ENCODE measurements around the gene TPP1. TPM values are rescaled to one million over a fixed set of nuclear protein-coding genes. Genes with fewer than 3 reads are reported as not detected.

Gene TPP1
- total and polyA plus RNA-seq, 9 of the 15 experiments (the other 6 are each of a cell fraction or from before 2014, with no cell fraction given) = 7.5 to 75.8 (median 15.7) TPM

- H3K9ac ChIP-seq (ENCODE audit: insufficient read depth in 1 of 2, low read depth in 2 of 2, low read length in 2 of 2) = peak overlapping the region in 1 of 2 experiments; percentile 3; a peak in 1 of 4 replicates
- no peaks in the 10 kb centered on the region for H4K20me1 ChIP-seq (replicated peaks; ENCODE audit: control insufficient read depth, insufficient read depth, low read length)
- peaks cover 14% of the 10 kb centered on the region for H3K9me1 ChIP-seq (ENCODE audit: control insufficient read depth, insufficient read depth, low read length)
- H3K9me3 ChIP-seq (replicated peaks; ENCODE audit: control insufficient read depth, insufficient read depth, low read depth, low read length) = no peaks in the 10 kb centered on the region
- no peak overlapping the region for H3K4me3 ChIP-seq
- 77% methylated on average over 5 of the region's 5 CpGs for WGBS (ENCODE audit: insufficient coverage, low coverage, missing lambda C conversion rate)
- POLR2A ChIA-PET = interaction anchor here (0.5 to 2.6 kb wide), 5 partner anchors 11 to 72 kb away, joined by 3 to 19 read pairs (median 3); partner anchors contain the start of gene TAF10
- no TSS peak for BruUV-seq (replicated peaks)
- CTCF ChIA-PET (ENCODE audit: low intra/inter-chr PET ratio) = no interaction called here
- no peak for ATAC-seq
- H3K27me3 ChIP-seq (ENCODE audit: control insufficient read depth in 2 of 2, insufficient read depth in 2 of 2, low read length in 2 of 2) = no peaks in the 10 kb centered on the region
- TF ChIP-seq ZNF77 (CRISPR knock-in tag; IDR thresholded peaks at IDR 0.05) = no peak
- TF ChIP-seq ZNF184 (CRISPR knock-in tag; IDR thresholded peaks at IDR 0.05) = no peak
- no peak for TF ChIP-seq CUX1 (CRISPR knock-in tag; IDR thresholded peaks at IDR 0.05)
- no peak for TF ChIP-seq NFIX (CRISPR knock-in tag; IDR thresholded peaks at IDR 0.05; ENCODE audit: low read depth)
- TF ChIP-seq, protein P1, sequence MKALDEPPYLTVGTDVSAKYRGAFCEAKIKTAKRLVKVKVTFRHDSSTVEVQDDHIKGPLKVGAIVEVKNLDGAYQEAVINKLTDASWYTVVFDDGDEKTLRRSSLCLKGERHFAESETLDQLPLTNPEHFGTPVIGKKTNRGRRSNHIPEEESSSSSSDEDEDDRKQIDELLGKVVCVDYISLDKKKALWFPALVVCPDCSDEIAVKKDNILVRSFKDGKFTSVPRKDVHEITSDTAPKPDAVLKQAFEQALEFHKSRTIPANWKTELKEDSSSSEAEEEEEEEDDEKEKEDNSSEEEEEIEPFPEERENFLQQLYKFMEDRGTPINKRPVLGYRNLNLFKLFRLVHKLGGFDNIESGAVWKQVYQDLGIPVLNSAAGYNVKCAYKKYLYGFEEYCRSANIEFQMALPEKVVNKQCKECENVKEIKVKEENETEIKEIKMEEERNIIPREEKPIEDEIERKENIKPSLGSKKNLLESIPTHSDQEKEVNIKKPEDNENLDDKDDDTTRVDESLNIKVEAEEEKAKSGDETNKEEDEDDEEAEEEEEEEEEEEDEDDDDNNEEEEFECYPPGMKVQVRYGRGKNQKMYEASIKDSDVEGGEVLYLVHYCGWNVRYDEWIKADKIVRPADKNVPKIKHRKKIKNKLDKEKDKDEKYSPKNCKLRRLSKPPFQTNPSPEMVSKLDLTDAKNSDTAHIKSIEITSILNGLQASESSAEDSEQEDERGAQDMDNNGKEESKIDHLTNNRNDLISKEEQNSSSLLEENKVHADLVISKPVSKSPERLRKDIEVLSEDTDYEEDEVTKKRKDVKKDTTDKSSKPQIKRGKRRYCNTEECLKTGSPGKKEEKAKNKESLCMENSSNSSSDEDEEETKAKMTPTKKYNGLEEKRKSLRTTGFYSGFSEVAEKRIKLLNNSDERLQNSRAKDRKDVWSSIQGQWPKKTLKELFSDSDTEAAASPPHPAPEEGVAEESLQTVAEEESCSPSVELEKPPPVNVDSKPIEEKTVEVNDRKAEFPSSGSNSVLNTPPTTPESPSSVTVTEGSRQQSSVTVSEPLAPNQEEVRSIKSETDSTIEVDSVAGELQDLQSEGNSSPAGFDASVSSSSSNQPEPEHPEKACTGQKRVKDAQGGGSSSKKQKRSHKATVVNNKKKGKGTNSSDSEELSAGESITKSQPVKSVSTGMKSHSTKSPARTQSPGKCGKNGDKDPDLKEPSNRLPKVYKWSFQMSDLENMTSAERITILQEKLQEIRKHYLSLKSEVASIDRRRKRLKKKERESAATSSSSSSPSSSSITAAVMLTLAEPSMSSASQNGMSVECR (CRISPR knock-in tag; IDR thresholded peaks at IDR 0.05) = no peak
- TF ChIP-seq ESRRA (IDR thresholded peaks at IDR 0.05; ENCODE audit: borderline replicate concordance, low read depth) = no peak
- no peak for TF ChIP-seq MTF1 (CRISPR knock-in tag; IDR thresholded peaks at IDR 0.05; ENCODE audit: borderline replicate concordance)
- no peak for TF ChIP-seq PCBP1 (IDR thresholded peaks at IDR 0.05; ENCODE audit: low read depth, low read length, poor library complexity, severe bottlenecking)
- no peak for TF ChIP-seq HMG20A (CRISPR knock-in tag; conservative IDR thresholded peaks at IDR 0.05)
- no peak for TF ChIP-seq TAF15 (IDR thresholded peaks at IDR 0.05; ENCODE audit: low read depth, low read length)
- FAIRE-seq = no peak
- no peak overlapping the region for H3K4me2 ChIP-seq (ENCODE audit: insufficient read depth, low read length)
- intact Hi-C loops (cut with micrococcal nuclease) = no loop called here
- DNase-seq (ENCODE audit: extremely low read depth in 1 of 4, low spot score in 3 of 4) = no peak
- no peak overlapping the region for H2AFZ ChIP-seq (ENCODE audit: low read depth, low read length)
- no peaks in the 10 kb centered on the region for H3K79me2 ChIP-seq (ENCODE audit: control insufficient read depth, insufficient read depth, low read length)
- H3K27ac ChIP-seq (ENCODE audit: extremely low read depth, low read depth, low read length) = no peak overlapping the region; the same call in 2 of the 3 replicates
- peaks cover 51 to 57% of the 10 kb centered on the region in 2 experiments for H3K4me1 ChIP-seq (replicated peaks in 1 of 2; ENCODE audit: control insufficient read depth in 2 of 2, insufficient read depth in 2 of 2, low read length in 2 of 2)
- in situ Hi-C loops (cut with MboI) = no loop called here
- no peaks in the 10 kb centered on the region for H3K36me3 ChIP-seq (ENCODE audit: control insufficient read depth, insufficient read depth, low read length)
Measured at GRCh38 chr11:6565988-6566703, 53.1 kb downstream of the TPP1 start.

Measured in K562 (cell line).